HG03442 (cell line): ENCODE results near the gene WIZ.
"Not testable (repeated sequence)": the region's sequence is repeated elsewhere in the genome, so short reads cannot be mapped to it uniquely, and the experiment has no call there.

Source experiments
- ATAC-seq: cut with Tn5 transposase; IDR thresholded peaks from one replicate; pipeline ENCODE4 v1.9.1; 2021; ENCODE audit warnings: mild to moderate bottlenecking, moderate library complexity; ENCODE audit not compliant: unreplicated experiment

Gene WIZ, protein sequence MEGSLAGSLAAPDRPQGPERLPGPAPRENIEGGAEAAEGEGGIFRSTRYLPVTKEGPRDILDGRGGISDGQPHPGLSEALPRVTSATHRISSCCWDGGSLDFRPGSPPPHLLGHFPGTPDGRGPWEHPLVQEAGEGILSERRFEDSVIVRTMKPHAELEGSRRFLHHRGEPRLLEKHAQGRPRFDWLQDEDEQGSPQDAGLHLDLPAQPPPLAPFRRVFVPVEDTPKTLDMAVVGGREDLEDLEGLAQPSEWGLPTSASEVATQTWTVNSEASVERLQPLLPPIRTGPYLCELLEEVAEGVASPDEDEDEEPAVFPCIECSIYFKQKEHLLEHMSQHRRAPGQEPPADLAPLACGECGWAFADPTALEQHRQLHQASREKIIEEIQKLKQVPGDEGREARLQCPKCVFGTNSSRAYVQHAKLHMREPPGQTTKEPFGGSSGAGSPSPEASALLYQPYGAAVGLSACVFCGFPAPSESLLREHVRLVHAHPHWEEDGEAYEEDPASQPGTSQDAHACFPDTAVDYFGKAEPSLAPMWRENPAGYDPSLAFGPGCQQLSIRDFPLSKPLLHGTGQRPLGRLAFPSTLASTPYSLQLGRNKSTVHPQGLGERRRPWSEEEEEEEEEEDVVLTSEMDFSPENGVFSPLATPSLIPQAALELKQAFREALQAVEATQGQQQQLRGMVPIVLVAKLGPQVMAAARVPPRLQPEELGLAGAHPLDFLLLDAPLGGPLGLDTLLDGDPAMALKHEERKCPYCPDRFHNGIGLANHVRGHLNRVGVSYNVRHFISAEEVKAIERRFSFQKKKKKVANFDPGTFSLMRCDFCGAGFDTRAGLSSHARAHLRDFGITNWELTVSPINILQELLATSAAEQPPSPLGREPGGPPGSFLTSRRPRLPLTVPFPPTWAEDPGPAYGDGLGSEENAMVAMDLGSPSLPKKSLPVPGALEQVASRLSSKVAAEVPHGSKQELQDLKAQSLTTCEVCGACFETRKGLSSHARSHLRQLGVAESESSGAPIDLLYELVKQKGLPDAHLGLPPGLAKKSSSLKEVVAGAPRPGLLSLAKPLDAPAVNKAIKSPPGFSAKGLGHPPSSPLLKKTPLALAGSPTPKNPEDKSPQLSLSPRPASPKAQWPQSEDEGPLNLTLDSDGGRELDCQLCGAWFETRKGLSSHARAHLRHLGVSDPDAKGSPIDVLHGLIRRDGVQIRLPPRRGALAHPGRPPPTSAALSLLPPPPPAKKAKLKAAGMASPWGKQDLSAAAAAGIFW (N-terminal part only)

DNA sequence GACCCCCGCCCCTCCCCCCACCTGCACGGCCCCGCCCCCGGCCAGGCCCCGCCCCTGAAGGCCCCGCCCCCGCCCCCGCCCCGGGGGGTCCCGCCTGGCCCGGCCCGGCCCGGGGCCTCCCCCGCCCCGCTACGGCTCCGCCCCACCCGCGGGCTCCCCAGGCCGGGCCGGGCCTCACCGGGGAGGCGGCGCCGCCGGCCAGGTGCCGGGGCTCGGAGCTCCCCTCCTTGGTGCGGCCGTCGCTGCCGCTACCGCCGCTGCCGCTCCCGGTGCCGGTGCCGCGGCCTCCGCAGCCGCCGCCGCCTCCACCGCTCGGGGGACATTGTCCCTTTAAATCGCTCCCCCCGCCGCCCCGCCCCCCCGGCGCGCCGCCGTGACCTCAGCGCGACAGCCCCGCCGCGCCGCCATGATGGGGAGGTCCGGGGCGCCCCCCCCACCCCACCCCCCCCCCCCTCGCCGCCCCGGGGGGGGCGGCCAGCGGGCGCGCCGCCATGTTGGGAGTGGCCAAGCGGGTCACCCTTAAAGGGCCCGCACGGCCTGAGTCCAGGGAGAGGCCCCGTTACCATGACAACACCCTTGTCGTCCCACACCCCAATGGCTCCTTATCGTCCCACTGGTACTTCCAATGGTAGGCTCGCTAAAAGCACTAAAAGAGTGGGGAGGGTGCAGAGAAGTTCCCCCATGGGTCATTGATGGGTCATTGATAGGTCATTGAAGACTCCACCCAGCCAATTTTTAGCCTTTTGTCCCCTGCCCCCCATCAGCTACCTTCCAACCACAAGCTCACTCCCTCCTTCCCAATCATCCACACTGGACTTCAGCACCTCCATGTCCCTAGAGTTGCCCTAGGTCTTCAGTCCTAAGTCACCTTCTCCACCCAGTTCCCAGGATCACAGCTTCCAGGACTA lies at the start of gene WIZ:
WIZ (minus strand) TSS at position 337 of the 908 bp plus-strand sequence. CDS start 1,649 bp downstream, outside the sequence.
- peak; percentile 52 for ATAC-seq

DNA sequence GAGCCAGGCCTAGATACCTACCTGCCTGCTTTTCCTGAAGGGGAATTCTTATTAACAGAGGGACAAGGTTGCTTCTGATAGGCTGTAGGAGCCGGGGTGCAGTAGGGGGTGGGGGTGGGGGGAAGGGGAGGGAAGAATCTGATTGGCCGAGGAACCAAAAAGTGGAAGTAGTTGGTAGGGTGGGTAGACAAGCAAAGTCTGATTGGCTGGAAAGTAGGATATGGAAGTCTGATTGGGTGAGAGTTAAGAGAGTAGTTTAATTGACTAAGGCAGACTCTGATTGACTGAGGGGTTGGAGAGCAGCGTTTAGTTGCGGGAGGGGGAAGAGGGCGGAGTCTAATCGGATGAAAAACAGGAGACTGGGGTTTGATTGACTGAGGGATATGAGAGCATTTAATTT lies 49.2 kb upstream of the WIZ start:
- ATAC-seq = no peak

DNA sequence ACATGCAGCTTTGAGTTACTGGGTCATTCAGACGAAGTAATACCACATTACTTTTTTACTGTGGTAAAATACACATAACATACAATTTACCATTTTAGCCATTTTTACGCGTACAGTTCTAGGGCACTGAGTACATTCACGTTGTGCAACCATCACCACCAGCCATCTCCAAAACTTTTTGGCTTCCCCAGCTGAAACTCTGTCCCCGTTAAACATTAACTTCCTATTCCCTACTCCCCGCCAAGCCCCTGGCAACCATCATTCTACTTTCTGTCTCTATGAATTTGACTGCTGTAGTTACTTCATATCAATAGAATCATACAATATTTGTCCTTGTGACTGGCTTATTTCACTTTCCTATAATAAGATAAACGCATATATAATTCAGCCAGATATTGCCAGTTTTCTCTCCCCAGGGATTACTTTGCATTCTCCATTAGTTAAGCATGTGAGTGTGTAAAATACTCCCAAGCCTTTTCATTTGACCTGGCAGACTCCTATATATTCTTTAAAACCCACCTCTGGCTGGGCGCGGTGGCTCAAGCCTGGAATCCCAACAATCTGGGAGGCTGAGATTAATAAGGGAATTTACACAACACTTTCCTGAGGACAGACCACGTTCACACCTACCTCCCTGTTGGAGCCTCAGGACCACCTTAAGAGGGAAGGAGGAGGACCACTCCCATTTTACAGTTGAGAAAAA lies 48.6 kb upstream of the WIZ start:
- no peak for ATAC-seq

DNA sequence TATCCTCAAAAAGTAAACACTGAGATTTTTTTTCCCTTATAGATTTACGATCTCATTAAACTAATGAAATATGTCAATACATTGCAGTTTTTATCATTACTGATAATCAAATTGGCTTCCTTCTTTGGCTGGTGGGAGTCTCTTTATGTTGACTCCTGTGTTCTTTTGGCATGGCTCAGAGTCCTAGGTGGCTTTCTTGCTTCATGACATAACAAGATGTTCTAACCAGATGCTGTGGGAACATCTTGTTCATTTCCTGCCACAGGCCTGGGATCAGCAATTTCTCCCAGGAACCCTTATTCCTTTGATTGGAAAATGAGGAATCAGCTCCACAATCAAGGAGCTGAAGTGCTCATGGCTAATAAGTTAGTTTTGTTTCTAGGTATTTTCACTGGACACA lies 45.4 kb upstream of the WIZ start:
- ATAC-seq = no peak

DNA sequence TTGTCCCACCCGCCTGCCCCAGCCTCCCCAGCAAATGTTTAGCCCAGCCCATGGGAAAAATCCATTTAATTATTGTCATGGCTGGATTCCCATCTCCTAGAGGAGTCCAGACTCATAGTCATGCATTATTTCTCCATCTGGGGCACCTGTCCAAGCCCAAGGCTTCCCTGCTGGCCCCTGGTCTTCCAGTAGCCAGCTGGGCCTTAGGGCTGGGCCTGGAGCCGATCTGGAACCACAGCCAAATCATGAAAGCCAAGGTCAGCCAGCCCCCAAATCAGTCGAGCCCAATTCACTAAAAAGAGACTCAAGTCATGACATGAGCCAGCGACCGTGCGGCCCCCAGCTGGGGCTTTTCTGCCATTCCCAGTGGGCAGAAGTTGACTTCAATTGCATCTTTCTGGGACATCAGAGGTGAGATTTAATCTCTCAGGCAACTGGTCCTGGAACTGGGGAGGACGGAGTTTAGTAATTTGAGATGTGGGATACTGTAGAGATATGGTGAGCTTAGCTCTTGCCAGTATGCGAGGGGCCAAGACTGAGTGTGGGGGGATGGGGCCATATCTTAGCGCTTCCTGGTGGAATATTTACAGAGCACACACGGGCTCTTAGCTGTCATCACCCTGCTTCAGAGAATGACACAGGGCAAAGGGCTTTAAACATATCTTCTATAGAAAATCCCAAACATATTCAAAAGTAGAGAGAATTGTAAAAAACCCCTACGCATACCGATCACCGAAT lies 38.9 kb upstream of the WIZ start:
- no peak for ATAC-seq

DNA sequence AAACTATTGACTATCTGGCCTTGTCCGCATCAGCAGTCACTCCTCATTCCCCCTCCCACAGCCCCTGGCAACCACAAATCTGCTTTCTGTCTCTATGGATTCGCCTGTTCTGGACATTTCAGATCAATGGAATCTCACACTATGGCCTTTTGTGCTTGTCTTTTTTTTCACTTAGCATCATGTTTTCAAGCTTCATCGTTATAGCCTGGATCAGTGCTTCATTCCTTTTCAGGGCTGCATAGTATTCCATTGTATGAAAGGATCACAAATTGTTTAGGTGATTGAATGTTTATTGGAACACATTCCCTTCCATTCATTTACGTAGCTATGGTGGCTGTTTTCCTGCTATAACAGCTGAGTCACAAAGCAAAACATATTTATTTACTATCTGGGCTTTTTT lies 37.3 kb upstream of the WIZ start:
- no peak for ATAC-seq

DNA sequence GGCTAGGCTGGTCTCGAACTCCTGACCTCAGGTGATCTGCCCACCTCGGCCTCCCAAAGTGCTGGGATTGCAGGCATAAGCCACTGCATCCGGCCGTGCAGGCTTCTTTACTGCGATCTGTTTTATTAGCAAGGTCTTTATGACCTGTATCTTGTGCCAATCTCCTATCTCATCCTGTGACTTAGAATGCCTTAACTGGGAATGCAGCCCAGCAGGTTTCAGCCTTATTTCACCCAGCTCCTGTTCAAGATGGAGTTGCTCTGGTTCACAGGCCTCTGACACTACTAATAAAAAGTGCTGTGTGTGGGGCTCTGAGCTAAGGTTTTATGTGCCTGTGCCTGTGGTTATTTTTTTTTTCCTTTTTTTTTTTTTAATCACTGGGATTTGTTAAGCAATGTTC lies 36.0 kb upstream of the WIZ start:
- ATAC-seq = not testable (repeated sequence)

DNA sequence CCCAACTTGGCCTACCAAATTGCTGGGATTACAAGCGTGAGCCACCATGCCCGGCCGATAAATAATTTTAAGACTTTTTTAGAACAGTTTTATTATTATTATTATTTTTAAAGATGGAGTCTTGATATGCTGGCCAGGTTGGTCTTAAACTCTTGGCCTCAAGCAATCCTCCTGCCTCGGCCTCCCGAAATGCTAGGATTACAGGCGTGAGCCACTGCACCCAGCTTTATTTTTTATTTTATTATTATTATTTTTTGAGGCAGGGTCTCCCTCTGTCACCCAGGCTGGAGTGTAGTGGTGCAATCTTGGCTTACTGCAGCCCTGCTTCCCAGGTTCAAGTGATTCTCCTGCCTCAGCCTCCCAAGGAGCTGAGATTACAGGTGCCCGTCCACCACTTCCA lies 31.2 kb upstream of the WIZ start:
- not testable (repeated sequence) for ATAC-seq

DNA sequence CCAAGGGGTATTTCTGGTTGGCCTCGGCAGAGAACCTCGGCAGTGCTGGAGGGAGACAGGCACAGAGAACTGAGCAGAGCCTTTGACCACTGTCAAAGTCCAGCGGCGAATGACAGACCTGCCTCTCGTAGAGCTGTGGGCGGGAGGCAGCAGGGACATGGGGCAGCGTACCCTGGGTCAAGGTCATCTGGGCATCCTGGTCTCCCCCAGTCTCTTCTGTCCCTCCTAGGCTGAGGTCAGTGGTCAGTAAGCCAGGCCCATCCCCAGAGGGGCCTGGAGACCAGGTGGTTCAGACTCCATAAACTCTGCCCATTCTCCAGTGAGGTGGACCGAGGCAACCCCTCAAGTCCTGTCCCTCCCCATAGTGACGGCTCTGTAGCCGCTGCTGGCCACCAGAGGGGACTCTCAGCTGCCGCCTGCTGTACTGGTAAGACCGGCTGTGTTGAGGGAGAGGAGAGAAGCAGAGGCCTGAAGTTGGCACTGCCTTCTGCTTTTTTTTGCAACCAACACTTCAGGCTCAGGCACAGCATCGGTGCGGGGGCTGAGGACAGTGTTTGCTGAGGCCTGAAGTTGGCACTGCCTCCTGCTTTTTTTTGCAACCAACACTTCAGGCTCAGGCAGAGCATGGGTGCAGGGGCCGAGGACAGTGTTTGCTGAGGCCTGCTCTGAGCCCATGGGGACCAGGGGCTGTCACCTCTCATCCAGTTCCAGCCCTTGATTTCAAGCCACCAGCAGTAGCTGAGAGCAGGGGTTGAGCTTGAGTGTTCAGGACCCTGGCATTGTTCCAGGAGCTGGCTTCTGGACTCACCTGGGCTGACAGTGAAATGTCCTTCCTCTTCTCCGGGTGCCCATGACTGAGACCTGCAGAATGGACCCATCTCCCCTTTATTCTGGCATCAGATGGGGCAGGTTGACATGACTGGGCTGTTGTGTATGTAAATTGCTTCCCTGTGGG lies 29.9 kb upstream of the WIZ start, which contains the start of gene PGLYRP2:
PGLYRP2 (minus strand) TSS at position 111 of the 955 bp plus-strand sequence. CDS start 130 bp downstream, outside the sequence.
- no peak for ATAC-seq

DNA sequence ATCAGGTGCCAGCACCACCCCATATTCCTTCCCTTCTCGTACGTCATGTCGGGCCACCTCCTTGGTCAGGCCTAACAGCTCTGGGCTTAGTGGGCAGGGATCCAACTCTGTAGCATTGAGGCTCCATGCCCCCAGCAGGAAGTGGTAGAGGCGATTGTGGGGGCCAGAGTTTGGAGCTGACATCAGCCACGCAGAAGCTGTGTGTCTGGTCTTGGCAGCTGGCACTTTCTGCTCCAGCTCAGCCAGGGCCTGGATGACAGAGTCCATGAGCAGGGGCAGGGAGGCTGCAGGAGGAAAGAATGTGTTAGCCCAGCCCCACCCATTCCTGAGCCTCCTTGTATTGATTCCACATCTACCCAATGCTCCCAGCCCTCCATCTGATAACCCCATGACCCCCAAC lies 26.6 kb upstream of the WIZ start:
- no peak for ATAC-seq

DNA sequence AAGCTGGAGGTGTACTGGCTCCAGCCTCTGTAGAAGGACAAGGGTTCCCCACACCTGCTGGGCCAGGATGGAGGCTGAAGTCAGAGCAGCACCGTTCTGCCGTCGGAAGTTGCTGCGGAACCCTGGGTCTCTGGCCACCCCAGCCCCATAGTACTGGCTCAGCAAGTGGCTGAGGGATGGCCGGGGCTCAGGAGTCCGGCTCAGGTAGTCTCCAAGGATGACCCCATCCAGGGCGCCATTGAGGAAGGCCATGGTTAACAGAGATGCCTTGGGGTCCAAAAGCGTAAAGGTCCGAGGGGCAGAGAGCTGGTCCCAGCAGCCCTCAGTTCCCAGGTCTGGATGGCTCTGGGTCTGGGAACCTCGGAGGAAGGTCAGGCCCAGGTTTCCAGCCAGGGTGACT lies 25.9 kb upstream of the WIZ start:
- no peak for ATAC-seq

DNA sequence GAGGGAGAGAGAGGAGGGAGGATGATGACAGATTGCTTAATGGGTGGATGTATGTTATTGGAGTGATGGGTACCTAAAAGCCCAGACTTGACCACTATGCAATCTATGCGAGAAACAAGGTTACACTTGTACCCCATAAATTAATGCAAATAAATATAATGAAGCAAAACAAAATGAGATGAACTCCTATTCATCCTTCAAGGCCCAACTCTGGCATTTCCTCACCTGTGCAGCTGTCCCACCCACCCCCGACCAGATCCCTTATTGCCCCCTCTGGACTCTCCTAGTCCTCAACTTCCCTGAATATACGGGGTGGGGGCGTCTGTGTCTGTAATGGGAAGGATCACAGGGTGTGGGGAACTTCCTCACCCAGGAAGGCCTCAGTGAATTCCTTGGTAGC lies 25.4 kb upstream of the WIZ start:
- no peak for ATAC-seq

DNA sequence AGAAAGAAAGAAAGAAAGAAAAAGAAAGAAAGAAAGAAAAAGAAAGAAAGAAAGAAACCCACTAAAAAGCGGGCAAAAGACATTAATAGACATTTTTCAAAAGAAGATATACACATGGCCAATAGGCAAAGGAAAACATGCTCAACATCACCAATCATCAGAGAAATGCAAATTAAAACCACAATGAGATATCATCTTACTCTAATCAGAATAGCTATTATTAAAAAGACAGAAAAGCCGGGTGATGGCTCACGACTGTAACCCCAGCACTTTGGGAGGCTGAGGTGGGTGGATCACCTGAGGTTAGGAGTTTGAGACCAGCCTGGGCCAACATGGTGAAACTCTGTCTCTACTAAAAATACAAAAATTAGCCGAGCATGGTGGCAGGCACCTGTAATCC lies 24.1 kb upstream of the WIZ start:
- ATAC-seq = not testable (repeated sequence)

DNA sequence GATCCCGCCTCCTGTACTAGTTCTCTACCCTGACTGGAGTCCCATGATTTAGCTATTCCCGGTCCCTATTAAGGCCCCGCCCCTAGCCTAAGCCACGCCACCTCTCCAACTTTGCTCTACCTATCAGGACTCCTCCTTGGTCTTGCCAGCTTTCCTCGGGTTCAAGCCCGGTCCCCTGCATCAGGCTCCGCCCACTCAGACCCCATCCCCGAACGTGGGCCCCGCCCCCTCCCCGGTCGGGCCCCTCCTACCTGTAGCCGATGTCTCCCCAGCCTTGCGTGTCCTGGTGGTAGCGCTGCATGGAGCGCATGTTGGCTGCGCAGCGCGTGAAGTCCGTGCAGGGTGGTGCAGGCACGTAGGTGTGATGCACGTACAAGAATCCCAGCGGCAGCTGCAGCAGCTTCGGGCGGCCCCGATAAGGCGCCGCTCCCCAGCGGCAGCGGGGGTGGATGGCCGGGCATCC lies 21.9 kb upstream of the WIZ start:
- no peak for ATAC-seq

DNA sequence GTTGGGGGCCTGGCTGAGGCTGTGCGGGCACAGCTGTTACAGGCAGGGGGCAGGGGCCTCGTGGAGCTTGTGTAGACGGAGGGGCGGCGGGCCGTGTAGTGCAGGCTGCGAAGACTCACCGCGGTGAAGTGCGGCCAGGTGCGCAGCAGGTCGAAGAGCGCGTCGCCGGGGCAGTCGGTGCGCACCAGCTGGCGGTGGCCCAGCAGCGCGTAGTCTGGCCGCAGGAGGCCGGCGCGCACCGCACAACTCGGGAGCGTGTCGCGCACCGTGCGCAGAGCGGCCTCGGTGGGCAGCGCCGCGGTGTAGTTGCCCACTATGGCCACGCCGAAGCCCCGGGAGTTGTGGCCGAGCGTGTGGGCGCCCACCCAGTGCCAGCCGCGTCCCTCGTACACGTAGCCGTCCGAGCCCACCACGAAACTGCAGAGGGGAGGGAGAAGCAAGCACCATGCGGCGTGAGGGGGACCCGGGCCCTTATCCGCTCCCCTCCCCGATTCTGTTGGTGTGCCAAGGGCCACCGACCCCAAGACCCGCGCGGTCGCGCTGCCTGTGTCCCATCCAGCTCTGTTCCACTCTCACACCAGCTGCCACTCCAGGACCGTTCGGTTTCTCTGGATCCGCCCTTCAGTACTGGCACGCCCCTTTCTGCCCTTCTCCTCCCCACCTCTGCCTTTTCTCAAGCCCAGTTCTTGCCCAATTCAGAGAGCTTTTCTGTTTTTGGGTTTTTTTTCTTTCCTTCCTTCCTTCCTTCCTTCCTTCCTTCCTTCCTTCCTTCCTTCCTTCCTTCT lies 19.9 kb upstream of the WIZ start:
- ATAC-seq = no peak

DNA sequence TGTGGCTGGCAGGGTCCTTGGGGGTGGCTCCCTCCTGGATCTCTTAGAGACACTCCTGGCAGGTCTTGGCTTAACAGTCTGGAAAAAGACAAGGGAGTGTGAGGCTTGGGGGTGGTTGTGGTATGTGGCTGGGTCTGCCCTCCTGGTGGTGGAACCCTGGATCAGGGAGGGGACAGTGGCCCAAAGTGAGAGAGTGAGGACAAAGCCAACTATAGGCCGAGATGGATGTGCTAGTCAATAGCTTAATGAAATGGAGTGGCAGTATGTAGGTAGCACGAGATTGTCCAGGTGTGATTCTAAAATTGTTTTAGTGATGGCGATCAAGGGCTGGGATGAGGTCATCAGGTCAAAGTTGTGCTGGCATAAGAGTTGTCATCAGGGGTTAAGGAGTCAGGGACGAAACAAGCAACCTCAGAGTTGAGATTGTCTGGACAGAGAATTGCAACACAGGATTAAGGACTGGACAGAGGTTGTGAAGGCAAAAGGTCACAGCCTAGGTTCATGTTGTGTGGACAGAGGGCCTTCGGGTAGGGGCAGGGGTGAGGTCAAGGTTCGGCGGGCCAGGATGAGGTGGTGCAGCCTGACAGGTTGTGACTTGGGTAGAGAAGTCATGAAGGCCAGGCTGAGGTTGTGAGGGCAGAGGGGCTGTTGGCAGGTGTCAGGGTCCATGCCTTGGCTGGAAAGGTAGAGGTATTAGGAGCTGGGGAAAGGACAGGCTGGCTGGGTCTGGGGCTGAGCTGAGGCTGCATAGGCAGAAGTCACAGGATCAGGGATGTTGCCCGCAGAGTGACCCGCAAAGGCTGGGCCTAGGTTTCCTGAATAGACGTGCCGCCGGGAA lies 19.1 kb upstream of the WIZ start:
- no peak for ATAC-seq
